Memory B cell (primary cell): ENCODE measurements around the gene ARL2BP.

ENCODE experiments used
- ATAC-seq: fragments of 150-1000 bp; cut with Tn5 transposase; 2 replicates; pipeline ENCODE4 v1.10.0; 2021; ENCODE audit warnings: low read depth, mild to moderate bottlenecking, moderate library complexity
- DNase-seq, 2 donors: peaks; one replicate each; pipeline ENCODE4 v3.0.0; 2022; ENCODE audit warnings: low spot score in 2 of 2
- H3K27ac Mint-ChIP-seq: one replicate; pipeline ENCODE4 v1.8.0; 2022; ENCODE audit warnings: mild to moderate bottlenecking, moderate library complexity, mixed read lengths
- H3K27me3 Mint-ChIP-seq: one replicate; pipeline ENCODE4 v1.8.0; 2022; ENCODE audit warnings: mixed read lengths
- H3K36me3 Mint-ChIP-seq: one replicate; pipeline ENCODE4 v1.8.0; 2022; ENCODE audit warnings: mild to moderate bottlenecking, mixed read lengths
- H3K4me1 Mint-ChIP-seq: one replicate; pipeline ENCODE4 v1.8.0; 2022; ENCODE audit warnings: mixed read lengths
- H3K4me3 Mint-ChIP-seq: one replicate; pipeline ENCODE4 v1.8.0; 2022; ENCODE audit warnings: mild to moderate bottlenecking, moderate library complexity, mixed read lengths
- H3K9me3 Mint-ChIP-seq: one replicate; pipeline ENCODE4 v1.8.0; 2022; ENCODE audit warnings: mixed read lengths

Gene ARL2BP

DNA sequence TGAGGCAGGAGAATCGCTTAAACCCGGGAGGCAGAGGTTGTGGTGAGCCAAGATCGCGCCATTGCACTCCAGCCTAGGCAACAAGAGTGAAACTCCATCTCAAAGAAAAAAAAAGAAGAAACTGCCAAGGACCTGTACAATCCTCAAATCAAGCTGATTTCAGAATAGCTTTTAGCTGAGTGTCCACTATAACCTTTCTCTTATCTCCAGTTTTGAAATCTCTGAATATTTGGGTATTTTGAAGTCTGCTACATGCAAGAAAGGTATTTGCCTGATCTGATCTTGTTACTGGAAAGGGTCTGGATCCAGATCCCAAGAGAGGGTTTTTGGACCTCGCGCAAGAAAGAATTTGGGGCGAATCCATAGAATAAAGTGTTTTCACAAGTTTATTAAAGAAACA lies 19.1 kb upstream of the ARL2BP start:
- H3K36me3 Mint-ChIP-seq, result peaks cover 18% of the 10 kb centered on the region
- no peak overlapping the region for H3K4me3 Mint-ChIP-seq
- H3K27me3 Mint-ChIP-seq, result no peaks in the 10 kb centered on the region
- H3K27ac Mint-ChIP-seq, result no peak overlapping the region
- no peaks in the 10 kb centered on the region for H3K4me1 Mint-ChIP-seq
- DNase-seq, result no peak
- H3K9me3 Mint-ChIP-seq, result no peaks in the 10 kb centered on the region
- ATAC-seq, result no peak

DNA sequence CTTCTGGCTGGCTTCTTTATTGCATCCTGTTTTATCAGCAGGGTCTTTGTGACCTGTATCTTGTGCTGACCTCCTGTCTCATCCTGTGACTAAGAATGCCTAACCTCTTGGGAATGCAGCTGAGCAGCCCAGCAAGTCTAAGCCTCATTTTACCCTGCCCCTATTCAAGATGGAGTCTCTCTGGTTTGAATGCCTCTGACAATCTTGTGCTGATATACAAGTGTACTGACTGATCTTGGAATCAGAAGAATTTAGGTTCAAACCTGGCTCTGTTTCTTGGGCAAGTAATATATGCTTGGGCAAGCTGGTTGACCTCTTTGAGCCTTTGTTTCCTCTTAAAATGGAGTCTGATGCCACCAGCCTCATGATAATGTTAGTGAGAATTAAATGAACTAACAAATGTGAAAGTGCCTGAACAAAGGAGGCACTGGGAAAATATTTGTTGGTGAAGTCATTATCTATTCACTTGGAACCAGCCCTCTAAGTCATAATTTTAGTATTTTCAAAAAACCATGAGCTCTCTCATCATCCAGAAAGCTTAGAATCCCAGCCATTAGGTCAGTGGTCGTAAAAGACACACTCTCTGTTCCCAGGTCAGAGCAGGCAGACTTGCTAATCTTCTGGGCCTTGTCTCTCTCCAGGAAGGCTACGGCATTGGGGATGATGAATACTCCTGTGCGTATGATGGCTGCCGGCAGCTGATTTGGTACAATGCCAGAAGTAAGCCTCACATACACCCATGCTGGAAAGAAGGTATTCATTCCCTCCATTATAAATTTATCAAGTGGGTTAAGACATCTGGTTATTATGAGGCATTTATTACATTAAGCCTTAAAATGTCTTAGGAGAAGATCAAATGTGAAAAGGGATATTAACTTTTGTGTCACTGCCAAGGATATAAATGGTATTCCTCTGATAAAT lies 18.1 kb upstream of the ARL2BP start:
- no peak overlapping the region for H3K4me3 Mint-ChIP-seq
- H3K4me1 Mint-ChIP-seq, result no peaks in the 10 kb centered on the region
- H3K36me3 Mint-ChIP-seq, result peaks cover 21% of the 10 kb centered on the region
- H3K27ac Mint-ChIP-seq, result no peak overlapping the region
- ATAC-seq, result no peak
- DNase-seq, result no peak
- H3K9me3 Mint-ChIP-seq, result no peaks in the 10 kb centered on the region
- no peaks in the 10 kb centered on the region for H3K27me3 Mint-ChIP-seq

- H3K4me3 Mint-ChIP-seq, result no peak overlapping the region
- H3K27me3 Mint-ChIP-seq, result no peaks in the 10 kb centered on the region
- peaks cover 25% of the 10 kb centered on the region for H3K36me3 Mint-ChIP-seq
- DNase-seq (no peak), ATAC-seq (no peak)
- no peak overlapping the region for H3K27ac Mint-ChIP-seq
- H3K9me3 Mint-ChIP-seq, result no peaks in the 10 kb centered on the region
- H3K4me1 Mint-ChIP-seq, result peaks cover 5% of the 10 kb centered on the region
These were observed 16.0 kb upstream of the ARL2BP start for GRCh38 chr16:57229079-57229478.

- Mint-ChIP-seq H3K27me3 (no peaks in the 10 kb centered on the region), H3K4me3 (no peak overlapping the region), H3K27ac (no peak overlapping the region), H3K36me3 (peaks cover 23% of the 10 kb centered on the region), H3K4me1 (peaks cover 17% of the 10 kb centered on the region), H3K9me3 (no peaks in the 10 kb centered on the region)
- no peak for ATAC-seq
- no peak for DNase-seq
These were observed 13.2 kb upstream of the ARL2BP start for GRCh38 chr16:57231821-57232350.

GRCh38 chr16:57233944-57234706 lies 10.9 kb upstream of the ARL2BP start:
- no peak overlapping the region for H3K4me3 Mint-ChIP-seq
- no peaks in the 10 kb centered on the region for H3K27me3 Mint-ChIP-seq
- no peak for ATAC-seq
- DNase-seq, result no peak
- no peaks in the 10 kb centered on the region for H3K9me3 Mint-ChIP-seq
- H3K27ac Mint-ChIP-seq, result peak overlapping the region; percentile 95
- H3K36me3 Mint-ChIP-seq, result peaks cover 21% of the 10 kb centered on the region
- H3K4me1 Mint-ChIP-seq, result peaks cover 17% of the 10 kb centered on the region

- Mint-ChIP-seq H3K36me3 (peaks cover 21% of the 10 kb centered on the region), H3K27me3 (no peaks in the 10 kb centered on the region), H3K4me1 (peaks cover 17% of the 10 kb centered on the region), H3K4me3 (peak overlapping the region; percentile 75), H3K27ac (peak overlapping the region; percentile 95), H3K9me3 (no peaks in the 10 kb centered on the region)
- DNase-seq, result no peak
- ATAC-seq, result no peak
These were observed 10.4 kb upstream of the ARL2BP start for GRCh38 chr16:57234707-57235092.

GRCh38 chr16:57235128-57236021 lies 9.7 kb upstream of the ARL2BP start:
- H3K4me1 Mint-ChIP-seq, result peaks cover 17% of the 10 kb centered on the region
- peak; percentile 91 for ATAC-seq
- peaks cover 21% of the 10 kb centered on the region for H3K36me3 Mint-ChIP-seq
- peak in 1 of 2 donors; percentile 41 for DNase-seq
- no peaks in the 10 kb centered on the region for H3K9me3 Mint-ChIP-seq
- peak overlapping the region; percentile 75 for H3K4me3 Mint-ChIP-seq
- H3K27me3 Mint-ChIP-seq, result no peaks in the 10 kb centered on the region
- peak overlapping the region; percentile 95 for H3K27ac Mint-ChIP-seq

DNA sequence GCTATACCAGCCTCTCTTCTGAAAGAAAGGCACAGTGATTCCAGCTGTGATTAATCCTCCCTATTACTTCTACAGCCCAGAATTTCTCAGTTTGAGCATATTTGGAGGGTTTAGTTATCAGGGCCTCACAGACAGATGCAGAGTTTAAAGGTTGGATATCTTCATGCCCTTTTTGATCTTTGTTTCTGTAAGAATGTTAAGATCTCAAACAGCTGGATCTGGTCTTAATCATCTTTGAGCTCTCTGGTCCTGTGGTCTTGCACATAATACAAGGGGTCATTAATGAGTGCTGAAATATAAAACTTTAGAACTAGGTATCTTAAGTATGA lies 9.1 kb upstream of the ARL2BP start:
- Mint-ChIP-seq H3K36me3 (peaks cover 21% of the 10 kb centered on the region), H3K27me3 (no peaks in the 10 kb centered on the region), H3K4me3 (no peak overlapping the region), H3K27ac (peak overlapping the region; percentile 95), H3K4me1 (peaks cover 22% of the 10 kb centered on the region), H3K9me3 (no peaks in the 10 kb centered on the region)
- ATAC-seq, result no peak
- DNase-seq, result no peak

DNA sequence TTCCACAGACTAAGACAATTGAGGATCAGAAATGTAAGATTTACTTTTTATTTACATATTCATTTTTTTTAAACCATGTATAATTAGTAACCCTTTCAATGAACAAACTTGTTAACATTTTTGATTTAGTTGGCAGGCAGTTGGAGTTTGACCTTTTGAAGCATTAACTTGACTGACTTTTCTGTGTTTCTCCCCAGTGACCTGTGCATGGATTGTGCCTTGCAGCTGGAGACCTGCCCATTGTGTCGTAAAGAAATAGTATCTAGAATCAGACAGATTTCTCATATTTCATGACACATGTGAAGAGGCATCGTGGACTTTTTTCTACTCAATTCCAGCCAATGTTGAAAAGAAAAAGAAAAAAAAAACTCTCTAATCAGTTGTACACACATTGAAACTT lies 6.4 kb upstream of the ARL2BP start:
- Mint-ChIP-seq H3K9me3 (no peaks in the 10 kb centered on the region), H3K36me3 (peaks cover 12% of the 10 kb centered on the region), H3K4me1 (peaks cover 26% of the 10 kb centered on the region), H3K4me3 (no peak overlapping the region), H3K27ac (peak overlapping the region; percentile 31), H3K27me3 (no peaks in the 10 kb centered on the region)
- no peak for DNase-seq
- no peak for ATAC-seq

GRCh38 chr16:57239107-57239506 lies 6.0 kb upstream of the ARL2BP start:
- DNase-seq (no peak), ATAC-seq (no peak)
- H3K36me3 Mint-ChIP-seq, result peaks cover 7% of the 10 kb centered on the region
- no peaks in the 10 kb centered on the region for H3K27me3 Mint-ChIP-seq
- peaks cover 22% of the 10 kb centered on the region for H3K4me1 Mint-ChIP-seq
- H3K4me3 Mint-ChIP-seq, result no peak overlapping the region
- peak overlapping the region; percentile 31 for H3K27ac Mint-ChIP-seq
- H3K9me3 Mint-ChIP-seq, result no peaks in the 10 kb centered on the region

DNA sequence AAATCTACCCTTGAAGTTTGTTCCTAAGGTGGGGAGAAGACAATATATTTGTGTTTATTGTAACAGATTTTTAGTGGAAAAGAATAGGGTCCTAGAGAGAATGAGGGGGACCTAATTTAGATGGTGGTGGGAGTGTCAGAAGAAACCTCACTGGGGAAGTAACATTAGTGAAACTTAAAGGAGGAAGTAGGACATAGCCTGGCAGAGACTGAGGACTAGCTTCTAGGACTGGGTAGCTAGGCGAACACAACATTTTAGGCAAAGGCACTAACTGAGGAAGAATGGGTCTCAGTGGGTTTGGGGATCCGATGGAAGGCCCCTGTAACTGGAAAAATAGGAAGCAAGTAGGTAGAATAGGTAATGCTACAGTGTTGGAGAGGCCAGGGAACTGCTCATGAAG lies 4.2 kb upstream of the ARL2BP start:
- H3K4me3 Mint-ChIP-seq, result peak overlapping the region; percentile 48
- ATAC-seq (peak; percentile 44), DNase-seq (peak in 1 of 2 donors; percentile 36)
- H3K9me3 Mint-ChIP-seq, result no peaks in the 10 kb centered on the region
- peaks cover 25% of the 10 kb centered on the region for H3K4me1 Mint-ChIP-seq
- no peaks in the 10 kb centered on the region for H3K27me3 Mint-ChIP-seq
- H3K27ac Mint-ChIP-seq, result peak overlapping the region; percentile 87
- peaks cover 4% of the 10 kb centered on the region for H3K36me3 Mint-ChIP-seq

- peak overlapping the region; percentile 60 for H3K27ac Mint-ChIP-seq
- no peaks in the 10 kb centered on the region for H3K27me3 Mint-ChIP-seq
- ATAC-seq (no peak), DNase-seq (no peak)
- peaks cover 4% of the 10 kb centered on the region for H3K36me3 Mint-ChIP-seq
- H3K9me3 Mint-ChIP-seq, result no peaks in the 10 kb centered on the region
- no peak overlapping the region for H3K4me3 Mint-ChIP-seq
- peaks cover 24% of the 10 kb centered on the region for H3K4me1 Mint-ChIP-seq
These were observed 2.4 kb upstream of the ARL2BP start for GRCh38 chr16:57242650-57243049.

DNA sequence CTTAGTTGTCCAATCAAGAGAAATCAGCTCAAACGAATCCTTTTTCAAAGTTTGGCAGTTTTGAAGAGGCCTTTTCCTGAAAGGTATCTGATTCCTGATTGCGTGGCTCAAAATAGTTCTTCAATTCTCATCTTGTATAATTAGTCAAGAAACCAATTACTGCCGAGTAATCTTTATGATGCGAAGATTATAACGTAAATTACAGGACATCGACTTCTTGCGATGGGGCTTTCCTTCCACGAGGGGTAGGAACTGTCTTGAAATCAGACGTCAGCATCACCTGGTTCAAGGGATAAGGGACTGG lies 644 bp upstream of the ARL2BP start:
- Mint-ChIP-seq H3K9me3 (no peaks in the 10 kb centered on the region), H3K4me1 (peaks cover 24% of the 10 kb centered on the region), H3K36me3 (peaks cover 6% of the 10 kb centered on the region), H3K27ac (peak overlapping the region; percentile 90), H3K27me3 (no peaks in the 10 kb centered on the region), H3K4me3 (peak overlapping the region; percentile 90)
- peak; percentile 47 for ATAC-seq
- no peak for DNase-seq
